ENCODE measurements around the gene UPK2.
A peak's percentile ranks its signal among the peaks of the same experiment; 100 is the strongest.

The UPK2 gene

DNA sequence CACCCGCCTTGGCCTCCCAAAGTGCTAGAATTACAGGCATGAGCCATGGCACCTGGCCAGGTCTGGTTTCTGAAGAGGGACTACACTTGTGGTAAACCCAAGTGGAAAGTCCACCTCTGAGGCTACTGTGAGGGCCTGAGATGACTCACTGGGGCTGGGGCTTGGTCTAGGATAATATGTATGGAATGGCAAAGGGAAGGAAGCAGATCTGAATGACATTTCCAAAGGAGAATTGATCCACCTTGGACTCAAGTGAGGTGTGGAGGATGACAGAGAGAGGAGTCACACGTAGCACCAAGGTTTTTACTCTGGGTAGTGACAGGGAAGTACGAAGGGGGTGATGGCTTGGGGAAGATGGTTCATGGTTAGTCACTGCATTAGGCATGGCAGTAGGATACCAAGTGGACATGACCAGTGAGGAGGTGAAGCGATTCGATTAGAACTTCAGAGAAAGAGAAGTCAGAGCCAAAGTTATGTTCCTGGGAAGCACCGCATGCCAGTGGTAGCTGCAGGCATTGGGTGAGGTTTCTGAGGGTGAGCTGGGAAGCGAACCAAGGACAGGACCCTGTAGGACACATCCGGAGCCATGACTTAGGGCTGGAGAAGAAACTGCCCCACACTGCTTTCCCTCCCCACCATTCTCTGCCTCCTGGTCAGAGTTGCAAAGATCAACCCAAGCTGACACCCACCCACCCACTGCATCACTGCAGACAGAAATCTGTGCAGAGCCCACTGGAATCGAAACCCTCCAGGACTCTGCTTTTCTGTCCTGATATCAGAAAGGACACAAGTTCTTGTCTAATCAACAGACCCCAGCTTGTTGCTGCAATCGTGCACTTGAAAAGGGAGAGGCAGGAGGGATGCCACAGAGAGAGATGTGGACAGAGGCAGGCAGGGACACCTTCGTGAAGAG is 17.4 kb upstream of the UPK2 start:
- TF ChIP-seq, protein P1, sequence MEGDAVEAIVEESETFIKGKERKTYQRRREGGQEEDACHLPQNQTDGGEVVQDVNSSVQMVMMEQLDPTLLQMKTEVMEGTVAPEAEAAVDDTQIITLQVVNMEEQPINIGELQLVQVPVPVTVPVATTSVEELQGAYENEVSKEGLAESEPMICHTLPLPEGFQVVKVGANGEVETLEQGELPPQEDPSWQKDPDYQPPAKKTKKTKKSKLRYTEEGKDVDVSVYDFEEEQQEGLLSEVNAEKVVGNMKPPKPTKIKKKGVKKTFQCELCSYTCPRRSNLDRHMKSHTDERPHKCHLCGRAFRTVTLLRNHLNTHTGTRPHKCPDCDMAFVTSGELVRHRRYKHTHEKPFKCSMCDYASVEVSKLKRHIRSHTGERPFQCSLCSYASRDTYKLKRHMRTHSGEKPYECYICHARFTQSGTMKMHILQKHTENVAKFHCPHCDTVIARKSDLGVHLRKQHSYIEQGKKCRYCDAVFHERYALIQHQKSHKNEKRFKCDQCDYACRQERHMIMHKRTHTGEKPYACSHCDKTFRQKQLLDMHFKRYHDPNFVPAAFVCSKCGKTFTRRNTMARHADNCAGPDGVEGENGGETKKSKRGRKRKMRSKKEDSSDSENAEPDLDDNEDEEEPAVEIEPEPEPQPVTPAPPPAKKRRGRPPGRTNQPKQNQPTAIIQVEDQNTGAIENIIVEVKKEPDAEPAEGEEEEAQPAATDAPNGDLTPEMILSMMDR (IDR thresholded peaks at IDR 0.05) = no peak

DNA sequence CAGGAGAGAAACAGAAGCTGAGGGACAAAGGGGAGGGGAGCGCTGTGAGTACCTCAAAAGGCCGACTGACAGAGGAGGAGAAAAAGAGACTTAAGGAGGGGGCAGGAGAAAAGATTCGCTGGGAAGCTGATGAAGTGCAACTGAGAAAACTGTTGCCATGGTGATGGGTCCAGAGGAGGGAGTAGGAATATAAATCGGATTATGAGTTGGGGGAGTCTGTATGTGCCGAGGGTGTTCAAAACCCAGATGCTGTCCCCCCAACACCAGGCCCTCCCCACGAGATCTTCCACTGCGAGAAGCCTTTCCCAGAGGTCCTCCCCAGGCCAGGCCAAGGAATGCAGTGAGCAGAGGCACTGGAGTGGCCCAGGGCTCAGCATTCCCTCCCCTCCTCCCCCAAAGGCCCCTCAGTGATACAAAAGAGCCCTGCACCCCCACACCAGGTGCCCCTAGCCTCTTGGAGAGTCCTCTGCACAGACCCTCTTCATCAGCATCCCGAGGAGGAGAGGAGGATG is 16.6 kb upstream of the UPK2 start:
- TF ChIP-seq, protein P1 (IDR thresholded peaks at IDR 0.05) = no peak

GRCh38 chr11:118939953-118940598 is 16.0 kb upstream of the UPK2 start:
- TF ChIP-seq, protein P1 (IDR thresholded peaks at IDR 0.05) = no peak

DNA sequence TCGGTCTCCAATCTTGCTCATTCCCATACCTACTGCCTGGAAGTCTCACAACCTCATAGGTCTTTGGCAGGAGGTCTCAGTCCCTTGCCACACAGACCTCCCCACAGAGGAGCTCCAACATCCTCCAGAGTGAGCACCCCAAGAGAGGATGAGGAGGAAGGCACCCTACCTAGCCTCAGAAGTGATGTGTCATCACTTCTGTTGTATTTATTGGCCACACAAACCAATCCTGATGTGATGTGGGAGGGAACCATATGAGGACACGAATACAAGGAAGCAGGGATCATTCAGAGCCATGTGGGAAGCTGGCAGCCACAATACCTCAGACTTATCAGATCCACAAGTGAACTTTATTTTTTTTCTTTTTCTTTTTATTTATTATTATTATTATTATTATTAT is 9.0 kb upstream of the UPK2 start:
- TF ChIP-seq, protein P1 (IDR thresholded peaks at IDR 0.05) = no peak

DNA sequence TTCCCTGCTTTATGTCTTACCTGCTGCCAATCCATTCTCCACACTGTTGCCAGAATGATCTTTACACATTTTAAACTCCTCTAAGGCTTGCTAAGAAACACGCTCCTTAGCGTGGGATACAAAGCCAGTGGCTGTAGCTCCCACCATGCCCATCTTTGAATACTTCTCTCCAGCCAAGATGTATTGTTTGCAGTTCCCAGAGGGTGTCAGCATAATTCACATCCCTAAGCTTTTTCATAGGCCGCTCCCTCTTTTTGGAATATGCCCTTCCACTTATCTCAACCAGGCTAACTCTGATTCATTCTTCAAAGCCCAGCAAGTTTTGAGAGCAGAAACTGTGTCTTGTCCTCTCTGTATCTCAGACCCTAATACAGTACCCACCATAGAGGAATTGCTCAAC is 8.1 kb upstream of the UPK2 start:
- TF ChIP-seq, protein P1 (IDR thresholded peaks at IDR 0.05) = no peak

DNA sequence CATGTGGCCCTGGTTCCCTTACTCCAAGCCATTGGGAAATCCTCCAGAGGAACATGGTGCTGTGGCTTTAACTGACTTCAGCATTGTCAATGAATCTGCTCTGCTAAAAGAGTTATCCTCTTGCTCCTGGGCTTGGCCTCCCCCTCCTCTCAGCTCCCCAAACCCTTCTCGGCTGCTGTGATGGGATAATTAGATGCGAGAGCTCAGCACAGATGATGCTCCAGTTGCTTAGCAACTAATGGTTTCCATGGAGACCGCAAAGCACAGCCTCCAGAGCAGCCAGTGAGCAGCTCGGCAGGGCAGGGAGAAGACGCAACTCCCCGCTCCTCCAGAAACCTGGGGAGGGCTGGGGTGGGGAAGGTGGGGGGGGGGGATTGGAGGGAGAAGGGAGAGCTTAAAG is 2.8 kb upstream of the UPK2 start:
- TF ChIP-seq, protein P1 (IDR thresholded peaks at IDR 0.05) = no peak

DNA sequence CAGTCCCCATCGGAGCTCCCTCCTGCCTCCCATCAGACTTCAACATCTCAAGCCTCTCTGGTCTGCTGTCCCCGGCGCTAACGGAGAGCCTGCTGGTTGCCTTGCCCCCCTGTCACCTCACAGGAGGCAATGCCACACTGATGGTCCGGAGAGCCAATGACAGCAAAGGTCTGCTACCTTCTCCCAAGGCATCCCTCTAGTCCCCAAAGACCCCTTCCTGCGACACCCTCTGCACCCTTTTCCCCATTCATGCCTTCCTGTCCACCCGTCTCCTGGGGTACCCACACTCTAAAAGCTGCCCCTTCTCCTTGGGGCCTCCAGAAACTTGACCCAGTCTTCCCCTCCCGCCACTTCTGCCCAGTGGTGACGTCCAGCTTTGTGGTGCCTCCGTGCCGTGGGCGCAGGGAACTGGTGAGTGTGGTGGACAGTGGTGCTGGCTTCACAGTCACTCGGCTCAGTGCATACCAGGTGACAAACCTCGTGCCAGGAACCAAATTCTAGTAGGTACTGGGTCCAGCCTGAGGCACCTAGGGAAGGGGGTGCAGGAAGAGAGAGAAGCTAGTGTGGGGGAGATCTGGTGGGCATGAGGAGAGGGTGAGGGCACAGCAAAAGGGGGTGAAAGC is 860 bp downstream of the UPK2 start:
- TF ChIP-seq, protein P1 (IDR thresholded peaks at IDR 0.05) = peak; percentile 30; the same call in 1 of the 2 replicates
